A549 (cell line): Measurements from ENCODE around the gene PROSER3.

Experiments
- CTCF ChIP-seq: fragments of >200 bp; sonication (Bioruptor Twin); formaldehyde crosslinking; IDR thresholded peaks from 3 replicates; pipeline ENCODE4 v1.5.1; 2016
- EHF ChIP-seq: fragments of 250-450 bp; sonication (Bioruptor Pico); IDR thresholded peaks from 2 replicates; pipeline ENCODE4 v1.5.0; 2020; ENCODE audit warnings: mild to moderate bottlenecking
- ELK1 ChIP-seq: fragments of 150-350 bp; IDR thresholded peaks from 2 replicates; pipeline ENCODE4 v1.6.1; 2014; ENCODE audit warnings: low read depth, mild to moderate bottlenecking, low read length
- EP300 ChIP-seq, 2 experiments: fragments of >200 bp; sonication (Bioruptor Twin); formaldehyde crosslinking; IDR thresholded peaks; 2 replicates in 1 of 2; 3 replicates in 1 of 2; pipeline ENCODE4 v1.6.1; 2016 to 2017
- ESRRA ChIP-seq: fragments of 150-350 bp; IDR thresholded peaks from 2 replicates; pipeline ENCODE4 v1.6.1; 2014; ENCODE audit warnings: mild to moderate bottlenecking, low read length, borderline replicate concordance
- JUNB ChIP-seq: fragments of >200 bp; sonication (Bioruptor Twin); formaldehyde crosslinking; IDR thresholded peaks from 2 replicates; pipeline ENCODE4 v1.6.1; 2016
- KDM1A ChIP-seq: fragments of 200-600 bp; sonication (generic); IDR thresholded peaks from 2 replicates; pipeline ENCODE4 v1.6.1; 2016; ENCODE audit warnings: low read depth, mild to moderate bottlenecking
- MAX ChIP-seq: IDR thresholded peaks from 2 replicates; pipeline ENCODE4 v1.6.1; 2012
- POLR2A ChIP-seq: IDR thresholded peaks from 2 replicates; pipeline ENCODE4 v1.6.1; 2012; ENCODE audit warnings: mild to moderate bottlenecking, low read length
- RNF2 ChIP-seq: fragments of 200-600 bp; sonication (generic); IDR thresholded peaks from 2 replicates; pipeline ENCODE4 v1.6.1; 2016; ENCODE audit warnings: low read depth, mild to moderate bottlenecking, antibody characterized with exemption, moderate library complexity, borderline replicate concordance

- TF ChIP-seq ELK1 = no peak
- no peak for TF ChIP-seq EHF
- no peak for TF ChIP-seq CTCF
- no peak for TF ChIP-seq POLR2A
- TF ChIP-seq KDM1A = no peak
- no peak for TF ChIP-seq MAX
- TF ChIP-seq ESRRA = no peak
- no peak for TF ChIP-seq EP300 (IDR thresholded peaks at IDR 0.05)
- TF ChIP-seq JUNB = no peak
- TF ChIP-seq RNF2 = no peak
Observed at GRCh38 chr19:35777961-35778360, 20.0 kb downstream of the PROSER3 start.
